ENCODE results near the gene NR6A1.

DNA sequence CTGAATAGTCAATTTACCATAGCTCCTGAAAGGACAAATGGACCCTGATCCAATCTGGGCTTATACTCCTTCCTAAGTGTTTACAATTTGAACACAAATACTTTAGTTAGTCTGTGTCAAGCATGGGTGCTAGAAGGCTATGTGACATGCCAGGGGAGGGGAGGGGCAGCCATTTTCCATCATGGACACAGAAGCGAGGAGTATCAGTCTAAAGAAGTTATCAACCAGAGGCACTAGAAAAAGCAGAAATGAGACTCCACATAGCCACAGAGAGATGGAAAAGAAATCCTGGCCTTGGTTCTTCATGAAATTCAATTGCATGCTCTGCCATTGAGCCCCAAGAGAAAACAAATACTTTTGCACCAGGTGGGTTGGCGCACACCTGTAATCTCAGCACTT lies 61.8 kb downstream of the NR6A1 start:
- TF ChIP-seq, protein P1, sequence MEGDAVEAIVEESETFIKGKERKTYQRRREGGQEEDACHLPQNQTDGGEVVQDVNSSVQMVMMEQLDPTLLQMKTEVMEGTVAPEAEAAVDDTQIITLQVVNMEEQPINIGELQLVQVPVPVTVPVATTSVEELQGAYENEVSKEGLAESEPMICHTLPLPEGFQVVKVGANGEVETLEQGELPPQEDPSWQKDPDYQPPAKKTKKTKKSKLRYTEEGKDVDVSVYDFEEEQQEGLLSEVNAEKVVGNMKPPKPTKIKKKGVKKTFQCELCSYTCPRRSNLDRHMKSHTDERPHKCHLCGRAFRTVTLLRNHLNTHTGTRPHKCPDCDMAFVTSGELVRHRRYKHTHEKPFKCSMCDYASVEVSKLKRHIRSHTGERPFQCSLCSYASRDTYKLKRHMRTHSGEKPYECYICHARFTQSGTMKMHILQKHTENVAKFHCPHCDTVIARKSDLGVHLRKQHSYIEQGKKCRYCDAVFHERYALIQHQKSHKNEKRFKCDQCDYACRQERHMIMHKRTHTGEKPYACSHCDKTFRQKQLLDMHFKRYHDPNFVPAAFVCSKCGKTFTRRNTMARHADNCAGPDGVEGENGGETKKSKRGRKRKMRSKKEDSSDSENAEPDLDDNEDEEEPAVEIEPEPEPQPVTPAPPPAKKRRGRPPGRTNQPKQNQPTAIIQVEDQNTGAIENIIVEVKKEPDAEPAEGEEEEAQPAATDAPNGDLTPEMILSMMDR (IDR thresholded peaks at IDR 0.05), result no peak
- TF ChIP-seq EP300 (IDR thresholded peaks at IDR 0.05; ENCODE audit: low read depth) (no peak), POLR2A (IDR thresholded peaks at IDR 0.05) (no peak)
